Bronchial smooth muscle cell (primary cell): ENCODE data around the gene KIAA1958. TPM values are rescaled to one million over a fixed set of nuclear protein-coding genes. Genes with fewer than 3 reads are reported as not detected.

Source experiments
- total RNA-seq: library from RNA; depleted of rRNA; stranded (reverse); fragments of >200 nt; gene quantifications from 2 replicates; pipeline ENCODE4 v1.2.1, GENCODE V29; 2014

The KIAA1958 gene
- total RNA-seq, result 0.32 and 0.34 TPM in 2 replicates

GRCh38 chr9:112486221-112487007 lies at the start of gene KIAA1958:
Gene KIAA1958, plus strand, starts transcription at chr9:112486827. Its CDS starts 87,254 bp downstream, at chr9:112574081.

GRCh38 chr9:112717661-112718331 lies 231.2 kb downstream of the KIAA1958 start, which contains the start of gene INIP:
Gene INIP, minus strand, starts transcription at chr9:112718117. Its CDS starts 1,632 bp downstream, at chr9:112716485.

Other genes with a start within 250 kb of the KIAA1958 start
- gene PTBP3, start 153.2 kb upstream of the KIAA1958 start, total RNA-seq, result 5.3 and 8.7 TPM in 2 replicates
- gene HSDL2, start 106.7 kb upstream of the KIAA1958 start, total RNA-seq, result 42.2 and 54.9 TPM in 2 replicates
- 13.4 and 13.9 TPM in 2 replicates for gene INIP, start 231.3 kb downstream of the KIAA1958 start, total RNA-seq